ENCODE measurements around the gene BAMBI. TPM values are rescaled to one million over a fixed set of nuclear protein-coding genes. Genes with fewer than 3 reads are reported as not detected.

BAMBI gene
- polyA plus RNA-seq, 10 donors: 1.6 to 8.1 (median 3.8) TPM

GRCh38 chr10:28694530-28694929, 17.2 kb downstream of the BAMBI start:
- no peak for DNase-seq

- no peak for DNase-seq
Observed at GRCh38 chr10:28698075-28698474, 20.8 kb downstream of the BAMBI start.

- DNase-seq: peak in 2 of 3 donors; percentile 39 to 74
Observed at GRCh38 chr10:28704464-28705161, 27.3 kb downstream of the BAMBI start.

- peak in 1 of 3 donors; percentile 22 for DNase-seq
Observed at GRCh38 chr10:28705472-28705871, 28.2 kb downstream of the BAMBI start.

GRCh38 chr10:28709001-28709710, 31.8 kb downstream of the BAMBI start:
- no peak for DNase-seq

GRCh38 chr10:28710202-28710886, 33.0 kb downstream of the BAMBI start:
- no peak for DNase-seq

GRCh38 chr10:28711041-28711440, 33.7 kb downstream of the BAMBI start:
- no peak for DNase-seq

- no peak for DNase-seq
Observed at GRCh38 chr10:28711776-28712175, 34.5 kb downstream of the BAMBI start.

- DNase-seq: no peak
Observed at GRCh38 chr10:28713626-28714352, 36.5 kb downstream of the BAMBI start.

GRCh38 chr10:28714401-28715053, 37.2 kb downstream of the BAMBI start:
- no peak for DNase-seq

- no peak for DNase-seq
Observed at GRCh38 chr10:28715246-28715645, 37.9 kb downstream of the BAMBI start.

- no peak for DNase-seq
Observed at GRCh38 chr10:28715757-28716156, 38.4 kb downstream of the BAMBI start.

GRCh38 chr10:28716748-28717147, 39.4 kb downstream of the BAMBI start:
- no peak for DNase-seq

GRCh38 chr10:28717656-28718201, 40.4 kb downstream of the BAMBI start:
- DNase-seq: no peak

GRCh38 chr10:28719789-28720436, 42.6 kb downstream of the BAMBI start:
- no peak for DNase-seq

- no peak for DNase-seq
Observed at GRCh38 chr10:28721318-28721951, 44.1 kb downstream of the BAMBI start.

GRCh38 chr10:28722065-28722803, 44.9 kb downstream of the BAMBI start:
- peak in 2 of 3 donors; percentile 38 to 59 for DNase-seq

GRCh38 chr10:28728366-28728765, 51.0 kb downstream of the BAMBI start:
- DNase-seq: no peak

GRCh38 chr10:28730031-28730778, 52.9 kb downstream of the BAMBI start:
- peak in 1 of 3 donors; percentile 21 for DNase-seq

Measured in muscle of back (tissue), 11 donors.